GM10847 (cell line): Measurements from ENCODE around the gene TMC5.

Experiments
- POLR2A ChIP-seq: IDR thresholded peaks from 2 replicates; pipeline ENCODE4 v1.6.1; 2011; ENCODE audit not compliant: insufficient read length; ENCODE audit errors: extremely low read depth

Gene TMC5

DNA sequence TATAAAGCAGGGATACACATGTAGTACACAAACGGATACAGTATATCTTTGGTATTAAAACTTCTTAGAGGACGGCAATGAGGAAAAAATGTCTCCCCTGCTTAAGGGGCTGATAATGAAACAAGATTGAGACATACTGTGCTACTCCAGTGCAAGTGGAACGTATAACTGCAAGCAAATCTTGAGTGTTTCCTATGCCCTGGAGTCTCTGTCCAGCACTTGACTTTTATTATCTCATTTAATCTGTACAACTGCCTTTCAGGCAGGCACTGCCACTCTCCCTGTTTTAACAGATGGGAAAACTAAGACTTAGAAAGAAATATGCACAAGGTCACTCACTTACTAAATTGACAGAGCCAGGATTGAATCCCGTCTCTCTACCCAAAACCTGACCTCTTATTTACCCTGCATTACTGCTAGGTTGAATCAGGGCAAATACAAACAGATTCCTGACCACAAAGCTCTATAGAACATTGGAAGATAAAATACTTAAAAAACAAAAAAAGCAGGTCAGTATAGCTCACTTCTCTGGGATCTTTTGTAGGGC, 28.7 kb downstream of the TMC5 start:
- no peak for TF ChIP-seq POLR2A

- TF ChIP-seq POLR2A: no peak
Observed at GRCh38 chr16:19446886-19447285, 29.2 kb downstream of the TMC5 start.

DNA sequence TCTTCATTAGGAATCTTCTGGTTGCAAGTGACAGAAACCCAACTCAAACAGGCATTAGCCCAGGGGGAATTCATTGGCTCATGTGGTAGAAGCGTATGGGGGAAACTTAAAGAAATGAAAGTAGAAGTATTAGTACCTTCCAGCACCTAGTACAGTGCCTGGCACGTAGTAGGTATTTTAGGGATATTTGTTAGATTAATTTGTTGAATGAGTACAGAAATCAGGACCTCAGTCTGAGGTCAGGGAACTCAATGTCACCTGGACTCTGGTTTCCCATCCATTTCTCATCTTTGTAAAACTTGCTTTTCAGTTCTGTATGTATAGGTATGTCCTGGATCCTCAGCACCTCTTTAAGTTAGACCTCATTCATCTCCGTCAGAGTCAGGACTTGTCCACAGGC, 32.5 kb downstream of the TMC5 start:
- TF ChIP-seq POLR2A: no peak

DNA sequence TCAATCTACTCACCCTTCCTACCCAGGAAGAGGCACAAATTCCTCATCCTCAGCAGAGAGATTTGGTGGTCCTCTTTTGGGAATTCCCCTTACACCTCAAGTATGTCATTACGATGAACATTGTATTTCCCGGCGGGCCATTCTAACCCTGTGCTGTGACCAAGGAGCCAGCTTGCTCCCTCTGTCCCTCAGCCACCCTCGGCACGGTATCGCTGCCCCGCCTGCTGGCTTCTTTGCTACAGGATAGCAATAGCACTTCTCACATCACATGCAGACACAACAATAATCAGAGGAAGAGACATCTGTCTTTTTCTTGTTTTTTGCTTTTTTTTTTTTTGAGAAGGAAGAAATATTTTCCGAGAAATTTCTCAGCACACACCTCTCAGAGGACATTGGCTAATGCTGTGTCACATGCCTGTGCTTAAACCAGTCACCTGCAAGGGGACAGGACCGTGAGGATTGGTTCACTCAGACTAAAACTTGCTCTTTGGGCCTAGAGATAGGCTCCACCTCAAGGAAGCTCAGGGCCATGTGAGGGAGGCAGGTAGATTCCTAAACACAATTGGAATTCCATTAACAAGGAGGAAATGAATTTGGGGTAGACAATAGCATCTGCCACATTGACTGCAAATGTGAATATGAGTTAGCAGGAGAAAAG, 41.2 kb downstream of the TMC5 start:
- no peak for TF ChIP-seq POLR2A

DNA sequence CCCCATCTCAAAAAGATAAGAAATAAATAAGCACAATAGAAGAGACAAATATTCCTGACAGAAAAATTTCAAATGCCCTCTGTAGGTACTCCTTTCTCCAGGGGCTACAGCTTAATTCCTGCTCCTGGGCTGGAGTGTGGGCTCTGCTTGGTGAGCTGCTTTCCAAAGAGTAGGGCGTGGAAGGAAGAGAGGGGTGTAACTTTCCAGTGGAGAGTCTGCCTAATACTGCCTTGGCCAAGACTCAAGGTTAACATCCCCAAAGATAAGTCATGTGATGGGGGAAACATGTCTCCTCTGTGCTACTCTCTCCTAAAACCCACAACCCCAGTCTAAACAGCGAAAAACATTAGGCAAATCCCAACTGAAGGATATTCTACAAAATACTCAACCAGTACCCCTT, 42.7 kb downstream of the TMC5 start:
- no peak for TF ChIP-seq POLR2A

- TF ChIP-seq POLR2A: no peak
Observed at GRCh38 chr16:19463468-19464315, 46.0 kb downstream of the TMC5 start.

DNA sequence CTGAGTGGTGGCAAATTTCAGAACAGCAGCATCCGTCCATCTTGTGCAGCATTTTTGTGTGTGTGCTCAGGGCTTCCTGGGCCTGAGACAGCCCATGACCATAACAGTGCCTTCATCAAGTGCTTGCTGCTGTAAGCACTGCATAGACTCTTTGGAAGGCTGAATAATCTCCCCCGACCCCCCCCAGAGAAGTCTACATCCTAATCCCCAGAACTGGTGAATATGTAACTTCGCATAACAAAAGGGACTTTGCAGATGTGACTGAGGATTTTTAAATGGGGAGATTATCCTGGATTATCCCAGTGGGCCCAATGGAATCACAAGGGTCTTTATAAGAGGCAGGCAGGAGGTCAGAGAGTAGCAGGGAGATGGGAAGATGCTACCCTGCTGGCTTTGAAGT, 50.6 kb downstream of the TMC5 start:
- TF ChIP-seq POLR2A: no peak

DNA sequence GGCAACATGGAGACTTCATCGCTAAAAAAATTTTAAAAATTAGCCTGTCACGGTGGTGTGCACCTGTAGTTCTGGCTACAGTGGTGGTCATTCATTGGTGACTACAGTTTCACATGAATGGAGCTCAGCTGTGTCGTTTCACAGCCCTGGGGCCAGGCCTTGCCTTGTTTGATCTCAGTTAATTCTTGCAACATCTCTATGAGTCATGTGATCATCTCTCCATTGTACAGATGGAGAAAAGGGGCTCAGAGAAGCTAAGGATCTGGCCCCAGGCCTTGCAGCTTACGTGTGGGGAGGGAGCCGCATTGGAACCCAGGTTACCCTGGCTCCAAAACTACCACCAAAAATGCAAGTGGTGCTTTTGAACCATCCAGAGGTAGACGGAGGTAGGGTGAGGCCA, 54.8 kb downstream of the TMC5 start:
- TF ChIP-seq POLR2A: no peak

- TF ChIP-seq POLR2A: no peak
Observed at GRCh38 chr16:19474617-19475016, 56.9 kb downstream of the TMC5 start.

GRCh38 chr16:19478505-19478904, 60.8 kb downstream of the TMC5 start:
- no peak for TF ChIP-seq POLR2A

GRCh38 chr16:19479302-19479721, 61.6 kb downstream of the TMC5 start:
- no peak for TF ChIP-seq POLR2A

GRCh38 chr16:19481296-19481695, 63.6 kb downstream of the TMC5 start:
- TF ChIP-seq POLR2A: no peak

- no peak for TF ChIP-seq POLR2A
Observed at GRCh38 chr16:19481769-19482168, 64.1 kb downstream of the TMC5 start.

- no peak for TF ChIP-seq POLR2A
Observed at GRCh38 chr16:19482291-19482690, 64.6 kb downstream of the TMC5 start.

DNA sequence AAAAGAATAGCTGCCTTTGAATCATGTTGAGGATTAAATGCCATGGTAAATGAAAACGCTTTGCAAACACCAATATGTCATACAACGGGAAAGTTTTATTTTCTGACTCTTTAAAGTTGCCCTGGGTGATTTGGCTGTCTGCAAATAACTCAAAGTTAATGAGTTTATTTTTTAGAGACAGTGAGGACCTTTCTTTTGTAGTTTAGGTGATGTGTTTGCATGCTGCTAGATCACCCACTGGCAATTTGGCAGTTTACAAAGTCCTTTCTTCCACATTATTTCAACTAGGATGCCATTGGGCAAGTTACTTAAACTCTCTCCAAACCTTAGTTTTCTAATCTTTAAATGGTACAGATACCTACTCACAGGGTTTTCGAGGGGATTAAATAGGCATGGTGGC, 66.4 kb downstream of the TMC5 start:
- TF ChIP-seq POLR2A: no peak

GRCh38 chr16:19485611-19486010, 67.9 kb downstream of the TMC5 start:
- TF ChIP-seq POLR2A: no peak

- TF ChIP-seq POLR2A: no peak
Observed at GRCh38 chr16:19486051-19486450, 68.4 kb downstream of the TMC5 start.

DNA sequence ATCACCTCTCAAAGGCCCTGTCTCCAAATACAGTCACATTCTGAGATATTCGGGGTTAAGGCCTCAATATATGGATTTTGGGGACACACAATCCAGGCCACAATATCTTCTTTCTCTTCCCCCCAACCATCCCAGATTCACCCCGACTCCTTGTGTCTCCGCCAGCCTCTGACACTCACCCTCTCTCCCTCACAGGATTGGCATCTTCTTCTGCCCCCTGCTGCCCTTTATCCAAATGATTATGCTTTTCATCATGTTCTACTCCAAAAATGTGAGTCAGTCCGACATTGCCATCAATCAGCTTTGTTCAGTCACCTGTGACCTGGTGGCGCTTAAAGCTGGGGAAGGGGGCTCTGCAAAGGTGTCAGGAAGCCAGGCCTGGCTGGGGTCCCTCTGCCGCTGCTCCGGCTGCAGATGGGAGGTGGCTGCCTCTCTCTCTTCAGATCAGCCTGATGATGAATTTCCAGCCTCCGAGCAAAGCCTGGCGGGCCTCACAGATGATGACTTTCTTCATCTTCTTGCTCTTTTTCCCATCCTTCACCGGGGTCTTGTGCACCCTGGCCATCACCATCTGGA, 69.2 kb downstream of the TMC5 start:
- TF ChIP-seq POLR2A: no peak
